SK-N-MC (cell line): ENCODE data around the gene RHOU.

Experiments used
- EZH2 ChIP-seq: fragments of 200-600 bp; sonication (generic); IDR thresholded peaks from one replicate; pipeline ENCODE4 v1.6.1; 2017; ENCODE audit warnings: antibody characterized with exemption
- FOXP2 ChIP-seq: optimal IDR thresholded peaks from 2 replicates; pipeline ENCODE3; 2011; ENCODE audit warnings: mild to moderate bottlenecking, moderate library complexity; ENCODE audit not compliant: insufficient read depth; ENCODE audit errors: extremely low read length, control extremely low read depth

DNA sequence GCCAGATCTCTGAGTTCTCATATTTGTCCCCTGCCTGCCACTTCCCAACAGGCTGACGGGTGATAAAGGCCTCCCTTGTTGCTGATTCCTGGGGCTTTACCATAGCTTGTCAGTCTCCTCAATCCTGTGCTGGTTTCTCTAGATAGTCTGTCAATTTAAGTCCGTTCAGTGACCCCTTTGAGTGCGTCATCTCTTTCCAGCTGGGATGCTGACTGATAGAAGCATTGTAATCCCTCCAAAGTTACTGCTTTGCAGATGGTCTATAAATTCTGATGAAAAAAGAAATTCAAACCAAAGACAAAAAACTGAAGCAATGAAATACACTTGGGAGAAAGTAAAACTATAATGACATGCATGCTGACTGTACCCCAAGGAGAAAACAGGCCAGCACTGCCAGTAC, 28.3 kb downstream of the RHOU start:
- TF ChIP-seq EZH2 (no peak), FOXP2 (no peak)
